Skin epidermis (tissue), 12 donors: ENCODE data around the gene FBXW8.

Experiments
- H3K27ac ChIP-seq, 21 experiments: fragments of 200-600 bp; sonication (generic) in 11 of 21; one replicate each; pipeline ENCODE4 v1.5.0; 2020; ENCODE audit warnings: mild to moderate bottlenecking in 3 of 21, inconsistent platforms in 2 of 21, moderate library complexity in 2 of 21
- H3K4me3 ChIP-seq, 7 experiments: fragments of 200-600 bp; sonication (generic) in 2 of 7; one replicate each; pipeline ENCODE4 v1.5.0; 2020; ENCODE audit warnings: inconsistent platforms in 2 of 7, mild to moderate bottlenecking in 2 of 7, moderate library complexity in 1 of 7

Gene FBXW8

GRCh38 chr12:116919706-116920485 is 9.1 kb downstream of the FBXW8 start:
- H3K27ac ChIP-seq = no peak overlapping the region
- H3K4me3 ChIP-seq = no peak overlapping the region

DNA sequence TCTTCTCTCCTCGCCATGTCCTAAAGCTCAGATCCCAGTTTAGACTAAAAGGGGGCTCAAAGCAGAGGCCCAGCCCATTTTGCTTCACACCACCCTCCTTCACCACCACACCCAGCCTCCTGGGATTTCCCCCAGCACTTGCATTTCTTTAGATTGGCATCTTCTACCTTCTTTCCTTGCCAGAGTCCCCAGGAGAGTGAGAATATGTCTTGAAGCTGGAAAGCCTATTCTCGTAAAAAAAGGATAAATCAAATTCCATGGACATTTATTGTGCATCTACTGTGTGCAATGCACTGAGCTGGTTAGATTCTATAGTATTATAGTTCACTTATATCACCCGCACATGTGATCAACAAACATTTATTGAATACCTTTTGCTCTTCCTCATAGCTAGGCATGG is 10.2 kb downstream of the FBXW8 start:
- H3K4me3 ChIP-seq = no peak overlapping the region
- H3K27ac ChIP-seq = no peak overlapping the region

DNA sequence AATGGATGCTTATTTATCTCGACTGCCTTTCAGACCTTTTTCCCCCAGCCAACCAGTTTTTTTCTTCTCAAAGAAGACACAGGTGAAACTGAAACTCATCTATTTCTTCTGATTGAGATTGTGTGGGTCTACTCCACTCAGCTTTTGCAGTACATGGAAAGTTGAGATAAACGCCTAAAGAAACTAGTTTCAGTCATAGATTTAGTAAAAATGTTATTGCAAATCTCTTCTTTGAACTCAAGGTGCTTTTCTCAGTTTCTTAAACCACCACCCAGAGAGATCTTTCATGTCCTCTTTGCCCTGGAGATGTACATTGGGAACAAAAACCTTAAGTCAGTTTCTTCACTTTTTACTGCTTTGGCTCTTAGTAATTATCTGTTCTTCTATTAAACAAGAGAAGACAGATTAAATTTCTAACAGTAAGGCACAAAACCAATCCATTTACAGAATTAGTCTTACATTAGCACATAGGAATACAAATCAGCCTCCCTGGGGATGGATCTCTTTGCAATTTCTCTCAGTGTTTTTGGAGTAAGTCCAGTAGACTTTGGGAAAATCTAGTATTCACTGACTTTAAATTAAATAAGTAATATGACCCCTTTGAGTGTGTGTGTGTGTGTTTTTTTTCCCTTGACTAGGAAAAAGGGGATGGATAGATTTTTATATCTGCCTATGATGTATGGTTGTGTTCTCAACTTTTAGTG is 11.6 kb downstream of the FBXW8 start:
- Histone ChIP-seq H3K27ac (no peak overlapping the region), H3K4me3 (no peak overlapping the region)

DNA sequence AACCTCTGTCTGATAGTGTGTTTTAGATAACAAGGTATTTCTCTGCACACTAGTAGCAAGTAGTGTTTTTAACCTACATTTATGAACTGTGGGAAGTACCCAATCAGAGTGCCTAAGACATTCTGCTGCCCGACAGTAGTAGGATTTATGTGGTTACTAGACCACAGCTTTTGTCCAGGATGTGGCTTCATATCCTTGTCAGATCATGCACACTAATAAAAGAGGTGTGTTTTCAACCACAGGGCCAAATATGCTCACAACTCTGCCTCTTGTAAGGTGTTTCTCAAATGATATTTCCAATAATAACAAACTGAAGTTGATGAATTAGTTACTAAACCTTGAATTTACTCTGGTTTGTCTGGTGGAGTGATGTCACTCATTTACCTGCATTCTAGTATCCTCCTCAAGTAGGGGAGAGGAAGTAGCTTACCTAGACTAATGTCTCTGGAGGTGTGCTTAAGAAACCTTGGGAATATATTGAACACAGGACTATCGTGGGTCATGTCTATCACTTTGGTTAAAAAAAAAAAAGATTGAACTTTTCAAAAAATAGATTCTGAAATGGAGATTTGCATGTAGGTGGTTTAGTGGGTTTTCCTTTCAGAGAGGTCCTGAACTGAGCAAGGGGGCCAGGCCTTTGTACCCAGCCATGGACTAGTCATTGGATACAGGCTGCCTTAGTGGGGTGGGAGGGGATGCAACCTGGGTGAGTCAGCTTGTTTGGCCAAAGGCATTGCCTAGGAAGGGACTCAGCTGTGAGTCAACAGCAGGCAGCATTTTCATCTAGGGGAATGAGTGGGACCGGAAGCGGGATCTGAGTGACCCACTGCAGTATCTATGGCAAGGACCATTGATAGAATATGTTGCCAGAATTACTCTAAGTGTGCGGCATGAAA is 14.1 kb downstream of the FBXW8 start:
- Histone ChIP-seq H3K4me3 (no peak overlapping the region), H3K27ac (peak overlapping the region in 1 of 21 experiments; percentile 20)

DNA sequence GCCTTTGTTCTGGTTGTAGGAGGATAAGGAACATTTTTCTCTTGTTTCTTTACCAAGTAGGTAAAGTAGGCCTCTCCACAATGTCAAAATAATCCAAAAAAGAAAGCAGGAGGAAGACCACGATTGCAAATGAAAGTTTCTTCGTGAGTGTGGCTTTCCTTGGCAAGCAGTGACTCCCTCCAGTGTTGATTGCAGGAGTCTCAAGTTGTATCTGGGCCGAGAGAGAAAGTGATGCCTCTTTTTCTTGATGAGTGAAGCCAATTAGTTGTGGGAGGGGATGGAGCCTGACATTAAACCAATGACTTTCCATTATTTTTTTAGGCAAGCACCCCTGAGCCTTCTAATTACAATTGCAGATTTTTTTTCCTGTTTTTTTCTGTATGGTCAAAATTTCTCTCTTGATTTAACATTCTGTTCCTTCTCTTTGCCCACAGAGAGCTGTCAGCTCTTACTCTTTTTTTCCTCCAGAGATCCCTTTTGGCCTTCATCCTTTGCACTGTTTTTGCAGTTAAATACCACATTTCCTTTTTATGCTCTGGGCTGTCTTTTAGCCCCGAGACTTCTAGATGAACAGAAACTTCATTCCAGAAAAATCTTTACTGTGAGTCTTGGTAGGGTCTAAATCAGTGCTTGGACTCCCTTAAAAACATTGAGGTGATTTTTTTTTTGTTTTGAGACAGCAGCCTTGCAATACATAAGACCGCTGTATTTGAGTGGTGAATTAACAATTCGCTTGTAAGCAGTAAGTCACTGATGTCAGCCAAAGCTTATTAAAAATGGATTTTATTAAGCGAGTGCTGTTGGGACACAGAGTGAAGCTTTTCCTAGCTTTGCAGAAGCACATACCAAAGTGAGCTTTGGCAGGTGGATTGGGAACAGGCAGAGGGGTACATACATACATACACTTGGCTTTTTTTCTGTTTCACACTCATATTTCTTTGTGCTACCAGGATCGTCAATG is 15.8 kb downstream of the FBXW8 start:
- no peak overlapping the region for H3K4me3 ChIP-seq
- H3K27ac ChIP-seq = no peak overlapping the region

- no peak overlapping the region for H3K27ac ChIP-seq
- no peak overlapping the region for H3K4me3 ChIP-seq
These were observed 16.6 kb downstream of the FBXW8 start for GRCh38 chr12:116927244-116927940.

DNA sequence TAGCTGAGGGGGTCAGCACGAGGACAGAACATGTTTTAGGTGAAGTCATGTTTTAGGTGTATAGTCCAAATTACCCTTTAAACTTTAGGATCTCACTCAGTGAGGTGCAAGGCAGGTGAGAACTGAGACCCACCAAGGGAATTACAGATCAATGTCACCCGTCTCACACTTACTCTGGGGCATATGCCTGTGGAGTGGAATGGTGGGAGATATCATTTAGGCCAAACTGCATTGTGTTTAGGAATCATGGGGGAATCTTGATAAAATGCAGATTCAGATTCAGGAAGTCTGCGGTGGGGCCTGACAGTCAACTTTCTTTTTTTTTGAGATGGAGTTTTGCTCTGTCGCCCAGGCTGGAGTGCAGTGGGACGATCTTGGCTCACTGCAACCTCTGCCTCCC is 17.8 kb downstream of the FBXW8 start:
- H3K27ac ChIP-seq = no peak overlapping the region
- no peak overlapping the region for H3K4me3 ChIP-seq

- Histone ChIP-seq H3K27ac (no peak overlapping the region), H3K4me3 (no peak overlapping the region)
These were observed 19.1 kb downstream of the FBXW8 start for GRCh38 chr12:116929885-116930284.

GRCh38 chr12:116931665-116932064 is 20.9 kb downstream of the FBXW8 start:
- no peak overlapping the region for H3K27ac ChIP-seq
- H3K4me3 ChIP-seq = no peak overlapping the region

- no peak overlapping the region for H3K27ac ChIP-seq
- H3K4me3 ChIP-seq = no peak overlapping the region
These were observed 22.3 kb downstream of the FBXW8 start for GRCh38 chr12:116933091-116933490.

DNA sequence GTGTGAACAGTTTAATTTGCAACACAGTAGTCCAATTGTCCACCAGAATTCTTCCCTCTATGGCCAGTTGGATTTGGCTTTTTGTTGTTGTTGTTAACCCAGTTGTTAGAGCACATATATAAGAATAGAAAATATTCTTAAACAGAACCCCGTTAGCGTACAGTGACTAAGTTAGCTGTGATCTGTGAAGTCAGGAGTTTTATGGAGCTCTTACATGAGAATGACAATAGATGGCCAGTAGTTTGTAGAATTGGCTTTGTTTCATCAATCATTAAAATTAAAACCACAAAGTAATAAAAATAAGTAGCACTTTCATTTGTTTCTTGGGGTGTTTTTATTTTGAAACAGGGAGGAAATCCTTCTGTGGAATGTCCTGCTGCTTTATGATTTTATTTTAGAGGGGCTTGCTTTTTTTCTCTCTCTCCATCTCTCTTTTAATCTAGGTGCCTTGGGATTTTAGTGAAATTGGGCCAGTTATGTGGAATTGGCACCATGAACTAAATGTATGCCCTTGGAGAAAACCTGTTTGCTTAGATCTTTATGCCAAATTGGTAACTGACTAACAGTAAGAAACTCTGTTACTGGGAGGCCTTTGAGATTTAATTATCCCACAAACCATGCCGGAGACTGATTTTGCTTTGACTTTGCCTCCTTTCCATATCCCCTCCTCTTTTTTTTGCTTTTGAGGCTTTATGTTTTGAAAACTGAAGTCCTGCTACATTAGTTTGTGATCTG is 22.9 kb downstream of the FBXW8 start:
- Histone ChIP-seq H3K27ac (no peak overlapping the region), H3K4me3 (no peak overlapping the region)

GRCh38 chr12:116934908-116935705 is 24.4 kb downstream of the FBXW8 start:
- H3K4me3 ChIP-seq = no peak overlapping the region
- no peak overlapping the region for H3K27ac ChIP-seq

- H3K27ac ChIP-seq = no peak overlapping the region
- H3K4me3 ChIP-seq = no peak overlapping the region
These were observed 26.9 kb downstream of the FBXW8 start for GRCh38 chr12:116937640-116938039.

GRCh38 chr12:116939734-116940133 is 29.0 kb downstream of the FBXW8 start:
- H3K27ac ChIP-seq = no peak overlapping the region
- H3K4me3 ChIP-seq = no peak overlapping the region

DNA sequence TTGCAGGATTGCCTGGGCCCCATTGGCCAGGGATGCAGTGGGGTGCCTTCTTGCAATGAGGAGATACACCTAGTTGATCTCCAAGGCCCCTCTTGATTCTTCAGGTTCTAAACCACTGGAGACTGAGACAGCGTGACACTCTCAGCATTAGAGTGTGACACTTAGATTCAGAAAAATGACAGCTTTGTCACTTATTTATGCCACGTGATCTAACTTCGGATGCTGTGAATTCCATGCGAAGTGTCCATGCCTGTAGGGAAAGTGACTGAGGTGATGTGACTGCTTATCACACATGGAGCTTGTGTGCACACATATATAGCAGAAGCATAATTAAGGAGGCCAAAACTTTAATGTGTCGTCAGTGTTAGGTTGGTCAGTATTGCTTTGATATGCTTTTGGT is 30.4 kb downstream of the FBXW8 start:
- Histone ChIP-seq H3K27ac (no peak overlapping the region), H3K4me3 (no peak overlapping the region)

- Histone ChIP-seq H3K27ac (no peak overlapping the region), H3K4me3 (no peak overlapping the region)
These were observed 32.9 kb downstream of the FBXW8 start for GRCh38 chr12:116943419-116944372.
